Esophagus squamous epithelium (tissue), 5 donors: Measurements from ENCODE around the gene AKR1C1. TPM values are rescaled to one million over a fixed set of nuclear protein-coding genes. Genes with fewer than 3 reads are reported as not detected.
"Not testable (repeated sequence)": the region's sequence is repeated elsewhere in the genome, so short reads cannot be mapped to it uniquely, and the experiment has no call there.

Experiments used
- DNase-seq: peaks from one replicate; lab custom pipeline; 2025; lab: John Stamatoyannopoulos, UW
- H3K27ac ChIP-seq, 4 donors: fragments of 200-600 bp; sonication (generic); one replicate each; pipeline ENCODE4 v1.5.1; 2016 to 2019; ENCODE audit warnings: mild to moderate bottlenecking in 1 of 4
- H3K27me3 ChIP-seq, 4 donors: fragments of 200-600 bp; sonication (generic); 1 replicate in 3 of 4; 2 replicates in 1 of 4; pipeline versions ENCODE4 v1.5.1 to v1.6.0; 2017 to 2021; ENCODE audit warnings: antibody characterized with exemption in 1 of 4
- H3K36me3 ChIP-seq, 3 donors: fragments of 200-600 bp; sonication (generic); one replicate each; pipeline ENCODE4 v1.5.1; 2016 to 2019
- H3K4me1 ChIP-seq, 3 donors: fragments of 200-600 bp; sonication (generic); one replicate each; pipeline ENCODE4 v1.5.1; 2017 to 2019
- H3K4me3 ChIP-seq, 4 donors: fragments of 200-600 bp; sonication (generic); 1 replicate in 3 of 4; 2 replicates in 1 of 4; pipeline ENCODE4 v1.5.1; 2016 to 2019; ENCODE audit warnings: mild to moderate bottlenecking in 2 of 4, moderate library complexity in 1 of 4
- H3K9me3 ChIP-seq, 3 donors: fragments of 200-600 bp; sonication (generic); one replicate each; pipeline ENCODE4 v1.5.1; 2016 to 2019
- POLR2A ChIP-seq, 4 donors: fragments of 450-650 bp; IDR thresholded peaks; one replicate each; pipeline ENCODE4 v1.6.1; 2017; ENCODE audit warnings: antibody characterized with exemption in 4 of 4, mild to moderate bottlenecking in 4 of 4, moderate library complexity in 3 of 4
- WGBS, 2 donors: methylation state at CpG; one replicate each; pipeline ENCODE4 v1.1.5; 2018; 5-methylcytosine and 5-hydroxymethylcytosine counted together
- intact Hi-C: fragments of 100-400 bp; cut with DNase I; formaldehyde crosslinking; loops from one replicate; pipeline ENCODE4 v1.15.0; 2022
- total RNA-seq, 4 donors: library from RNA; depleted of rRNA; stranded (reverse); fragments of >200 nt; gene quantifications; one replicate each; pipeline ENCODE4 v1.1.0, GENCODE V29; 2016
- TF ChIP-seq, protein P1 (sequence below), 6 experiments: fragments of 450-650 bp in 4 of 6; fragments of 200-600 bp in 2 of 6; sonication (generic) in 2 of 6; IDR thresholded peaks; one replicate each; pipeline ENCODE4 v1.5.1; 2016 to 2019; ENCODE audit warnings: antibody characterized with exemption in 6 of 6, mild to moderate bottlenecking in 4 of 6, moderate library complexity in 4 of 6
- donor health status: DM: yes; HTN: yes; CAD: no.

AKR1C1 gene
- total RNA-seq, 4 donors from 2014 or later = 166 to 232 (median 195) TPM

DNA sequence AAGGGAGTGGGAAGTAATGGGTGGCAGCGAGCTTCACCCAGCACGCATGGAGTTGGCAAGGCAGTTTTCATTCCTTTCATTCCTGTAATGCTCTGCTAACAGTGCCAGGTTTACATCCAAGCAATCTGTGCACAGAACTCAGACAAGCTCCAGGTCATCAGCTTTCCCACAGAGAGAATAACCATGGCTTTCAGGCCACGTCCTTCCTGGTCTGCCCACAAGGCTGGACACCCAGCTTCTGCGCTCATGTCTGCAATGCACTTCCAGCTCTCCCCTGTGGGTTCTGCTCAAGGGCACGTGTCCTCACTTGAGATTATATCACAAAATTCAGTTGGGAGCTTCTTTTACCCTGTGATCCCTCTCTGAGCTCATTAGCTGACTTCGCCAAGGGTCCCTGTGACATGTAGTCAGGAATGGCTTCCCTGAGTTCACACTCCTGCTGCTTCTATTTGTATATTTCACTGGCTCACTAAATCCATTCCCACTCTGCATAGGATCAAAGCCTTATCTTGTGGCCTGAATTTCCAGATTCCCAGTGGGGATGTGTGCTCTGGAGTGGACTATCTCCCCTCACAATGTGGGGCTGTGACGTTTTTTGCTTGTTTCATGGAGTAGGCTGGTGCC, 21.9 kb downstream of the AKR1C1 start:
- intact Hi-C loops = loop anchor here (10.0 kb wide), 1 partner anchor 130 kb away; no protein-coding TSS in a partner anchor
- no peak overlapping the region for H3K4me3 ChIP-seq
- H3K27me3 ChIP-seq = no peaks in the 10 kb centered on the region
- peaks cover 0 to 22% (median 0%) of the 10 kb centered on the region in 3 donors for H3K36me3 ChIP-seq
- 70 to 73% methylated on average over 5 to 7 of the region's 7 CpGs for WGBS, 2 donors
- no peak overlapping the region for H3K27ac ChIP-seq
- peaks cover 0 to 17% (median 0%) of the 10 kb centered on the region in 3 donors for H3K4me1 ChIP-seq
- H3K9me3 ChIP-seq = no peaks in the 10 kb centered on the region
- TF ChIP-seq, protein P1, sequence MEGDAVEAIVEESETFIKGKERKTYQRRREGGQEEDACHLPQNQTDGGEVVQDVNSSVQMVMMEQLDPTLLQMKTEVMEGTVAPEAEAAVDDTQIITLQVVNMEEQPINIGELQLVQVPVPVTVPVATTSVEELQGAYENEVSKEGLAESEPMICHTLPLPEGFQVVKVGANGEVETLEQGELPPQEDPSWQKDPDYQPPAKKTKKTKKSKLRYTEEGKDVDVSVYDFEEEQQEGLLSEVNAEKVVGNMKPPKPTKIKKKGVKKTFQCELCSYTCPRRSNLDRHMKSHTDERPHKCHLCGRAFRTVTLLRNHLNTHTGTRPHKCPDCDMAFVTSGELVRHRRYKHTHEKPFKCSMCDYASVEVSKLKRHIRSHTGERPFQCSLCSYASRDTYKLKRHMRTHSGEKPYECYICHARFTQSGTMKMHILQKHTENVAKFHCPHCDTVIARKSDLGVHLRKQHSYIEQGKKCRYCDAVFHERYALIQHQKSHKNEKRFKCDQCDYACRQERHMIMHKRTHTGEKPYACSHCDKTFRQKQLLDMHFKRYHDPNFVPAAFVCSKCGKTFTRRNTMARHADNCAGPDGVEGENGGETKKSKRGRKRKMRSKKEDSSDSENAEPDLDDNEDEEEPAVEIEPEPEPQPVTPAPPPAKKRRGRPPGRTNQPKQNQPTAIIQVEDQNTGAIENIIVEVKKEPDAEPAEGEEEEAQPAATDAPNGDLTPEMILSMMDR (IDR thresholded peaks at IDR 0.05) = peak in 1 of 6 experiments; percentile 3
- no peak for TF ChIP-seq POLR2A (IDR thresholded peaks at IDR 0.05)
- DNase-seq = no peak

DNA sequence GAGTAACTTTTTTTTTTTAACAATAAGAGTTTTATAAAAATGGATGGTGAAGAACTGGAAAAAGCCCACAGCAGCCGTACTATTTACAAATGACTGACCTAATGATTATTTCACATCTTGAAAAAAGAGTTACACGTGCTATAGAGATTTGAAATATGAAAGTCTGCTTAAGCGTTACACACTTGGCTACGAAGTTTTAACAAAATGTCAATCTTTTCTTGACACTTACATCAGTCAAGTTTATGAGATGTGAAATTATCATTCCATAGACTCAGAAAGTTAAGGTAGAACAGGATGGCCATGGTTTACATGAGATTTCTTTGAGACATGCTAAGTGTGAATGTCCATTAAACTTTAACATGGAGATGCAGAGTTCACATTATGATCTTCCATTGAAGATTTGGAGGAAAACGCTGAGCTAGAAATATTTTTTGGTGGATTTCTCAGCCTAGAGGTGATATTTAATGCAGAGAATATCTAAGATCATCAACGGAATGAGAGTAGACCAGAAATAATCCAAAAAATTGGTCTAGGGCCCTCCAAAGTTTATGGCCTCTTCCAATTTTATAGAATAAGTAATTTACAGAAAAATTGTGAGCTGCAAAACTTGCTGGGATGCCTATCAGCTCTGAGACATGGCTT, 24.9 kb downstream of the AKR1C1 start:
- H3K27ac ChIP-seq, H3K4me1 ChIP-seq, DNase-seq, H3K9me3 ChIP-seq, H3K4me3 ChIP-seq, H3K27me3 ChIP-seq: not testable (repeated sequence)
- WGBS, 2 donors = 91 to 94% methylated on average over 6 of the region's 6 CpGs
- intact Hi-C loops = loop anchor here (10.0 kb wide), 1 partner anchor 133 kb away; no protein-coding TSS in a partner anchor
- H3K36me3 ChIP-seq = peaks cover 0 to 37% (median 0%) of the 10 kb centered on the region in 3 donors

DNA sequence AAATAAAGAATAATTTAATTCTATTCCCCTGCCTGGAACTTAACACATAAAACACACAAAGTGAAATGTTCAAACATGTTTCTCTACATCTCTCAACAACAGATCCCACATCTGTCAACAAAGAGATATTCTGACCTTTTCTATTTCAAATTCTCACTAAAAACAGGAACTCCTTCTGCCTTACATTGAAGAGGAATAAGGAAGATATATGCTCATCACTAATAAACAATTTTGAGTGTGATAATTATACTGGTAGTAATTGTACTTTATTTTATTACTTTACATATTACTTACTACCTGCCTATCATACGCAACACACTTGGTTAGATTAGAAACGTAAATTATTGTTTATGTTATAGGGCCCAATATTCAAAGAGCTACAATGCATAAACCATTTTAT, 27.0 kb downstream of the AKR1C1 start:
- TF ChIP-seq, protein P1 (IDR thresholded peaks at IDR 0.05) = no peak
- no peak for TF ChIP-seq POLR2A (IDR thresholded peaks at IDR 0.05)
- peaks cover 0 to 37% (median 0%) of the 10 kb centered on the region in 3 donors for H3K36me3 ChIP-seq
- no peaks in the 10 kb centered on the region for H3K27me3 ChIP-seq
- no peaks in the 10 kb centered on the region for H3K9me3 ChIP-seq
- H3K4me3 ChIP-seq = no peak overlapping the region
- H3K4me1 ChIP-seq = no peaks in the 10 kb centered on the region
- no peak for DNase-seq
- intact Hi-C loops = no loop called here
- H3K27ac ChIP-seq = no peak overlapping the region
- WGBS, 2 donors = 85 to 95% methylated on average over 2 of the region's 2 CpGs

DNA sequence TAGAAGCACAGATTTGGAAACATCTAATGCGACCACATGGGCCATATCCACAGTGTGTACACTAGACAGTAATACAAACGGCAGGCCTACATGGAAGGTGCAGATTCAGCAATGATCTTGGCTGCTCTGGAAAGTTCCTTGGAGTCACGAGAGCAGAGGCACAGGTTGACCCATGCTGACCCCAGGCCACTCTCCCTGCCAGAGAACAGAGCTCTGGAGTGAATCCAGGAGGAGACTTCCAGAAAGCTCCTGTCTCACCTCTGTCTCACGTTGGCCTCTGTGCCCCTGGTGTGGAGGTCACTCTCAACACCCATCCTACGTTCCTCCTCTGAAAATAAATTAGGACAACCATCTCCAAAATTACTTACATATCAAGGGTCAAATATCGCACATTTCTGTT, 28.2 kb downstream of the AKR1C1 start:
- H3K27me3 ChIP-seq, H3K4me3 ChIP-seq, H3K27ac ChIP-seq, DNase-seq, H3K4me1 ChIP-seq, intact Hi-C loops, H3K9me3 ChIP-seq: not testable (repeated sequence)
- H3K36me3 ChIP-seq = peaks cover 0 to 37% (median 0%) of the 10 kb centered on the region in 3 donors
- WGBS, 2 donors = 90 to 100% methylated on average over 1 to 2 of the region's 6 CpGs

DNA sequence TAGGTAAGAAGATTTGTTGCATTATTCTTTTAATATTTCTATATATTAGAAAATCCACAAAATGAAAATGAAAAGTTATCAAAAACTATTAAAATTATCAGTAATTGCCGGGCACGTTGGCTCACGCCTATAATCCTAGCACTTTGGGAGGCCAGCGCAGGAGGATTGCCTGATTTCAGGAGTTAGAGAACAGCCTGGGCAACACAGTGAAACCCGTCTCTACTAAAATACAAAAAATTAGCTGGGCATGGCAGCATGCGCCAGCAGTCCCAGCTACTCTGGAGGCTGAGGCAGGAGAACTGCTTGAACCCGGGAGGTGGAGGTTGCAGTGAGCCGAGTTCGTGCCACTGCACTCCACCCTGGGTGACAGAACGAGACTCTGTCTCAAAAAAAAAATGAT, 29.3 kb downstream of the AKR1C1 start:
- H3K27ac ChIP-seq, intact Hi-C loops, H3K27me3 ChIP-seq, DNase-seq, H3K4me3 ChIP-seq, H3K9me3 ChIP-seq, H3K4me1 ChIP-seq: not testable (repeated sequence)
- peaks cover 0 to 37% (median 0%) of the 10 kb centered on the region in 3 donors for H3K36me3 ChIP-seq
- 87 to 89% methylated on average over 10 of the region's 10 CpGs for WGBS, 2 donors

DNA sequence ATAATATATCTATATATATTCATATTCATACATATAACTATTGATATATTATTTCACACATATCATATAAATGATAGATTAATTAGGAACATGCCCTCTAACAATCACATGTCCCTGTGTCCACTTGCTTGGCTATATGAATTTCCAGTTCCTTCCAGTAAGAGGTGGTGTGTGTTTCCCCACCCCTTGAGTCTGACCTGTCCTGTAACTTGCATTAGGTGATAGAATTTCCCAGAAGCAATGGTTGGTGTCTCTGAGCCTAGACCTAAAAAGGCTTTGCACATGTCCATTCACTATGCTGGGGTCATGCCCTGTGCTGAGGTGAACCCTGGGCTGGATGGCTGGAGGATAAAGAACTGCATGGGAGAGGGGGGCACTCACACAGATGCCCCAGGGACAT, 31.0 kb downstream of the AKR1C1 start:
- H3K4me3 ChIP-seq, H3K27me3 ChIP-seq, DNase-seq, H3K27ac ChIP-seq, H3K4me1 ChIP-seq, intact Hi-C loops, H3K9me3 ChIP-seq: not testable (repeated sequence)
- peaks cover 0 to 41% (median 0%) of the 10 kb centered on the region in 3 donors for H3K36me3 ChIP-seq

DNA sequence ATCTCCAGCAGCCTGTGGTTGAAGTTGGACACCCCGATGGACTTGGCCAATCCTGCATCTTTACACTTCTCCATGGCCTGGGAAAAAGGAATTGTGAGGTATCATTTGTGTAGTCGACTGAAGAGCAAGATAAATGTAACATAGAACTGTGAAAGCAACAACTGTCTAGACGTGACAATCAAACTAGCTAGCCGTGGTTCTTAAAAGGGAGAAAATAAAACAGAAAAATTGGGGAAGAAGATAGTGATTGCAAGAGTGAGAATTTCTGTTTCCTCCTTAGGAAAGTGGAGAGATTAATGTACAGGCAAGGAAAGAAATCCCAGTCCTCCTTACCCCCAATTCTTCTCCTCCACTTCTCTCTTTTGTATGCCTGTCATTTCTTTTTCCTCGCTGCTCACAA, 35.5 kb downstream of the AKR1C1 start:
- peaks cover 0 to 30% (median 0%) of the 10 kb centered on the region in 3 donors for H3K36me3 ChIP-seq
- peaks cover 0 to 21% (median 0%) of the 10 kb centered on the region in 3 donors for H3K4me1 ChIP-seq
- H3K9me3 ChIP-seq = no peaks in the 10 kb centered on the region
- DNase-seq = no peak
- no peak for TF ChIP-seq POLR2A (IDR thresholded peaks at IDR 0.05)
- TF ChIP-seq, protein P1 (IDR thresholded peaks at IDR 0.05) = no peak
- no peak overlapping the region for H3K4me3 ChIP-seq
- H3K27me3 ChIP-seq = no peaks in the 10 kb centered on the region
- WGBS, 2 donors = 77 to 88% methylated on average over 5 of the region's 5 CpGs
- H3K27ac ChIP-seq = no peak overlapping the region
- intact Hi-C loops = no loop called here
